ENCODE measurements around the gene SSPN.

SSPN gene

GRCh38 chr12:26286186-26286585 is 90.8 kb downstream of the SSPN start:
- no peak for DNase-seq (ENCODE audit: low read depth)
- TF ChIP-seq CTCF (IDR thresholded peaks at IDR 0.05; ENCODE audit: low read length, missing control alignments): no peak
- H3K4me3 ChIP-seq (replicated peaks; ENCODE audit: low read depth, low read length): no peak overlapping the region

GRCh38 chr12:26287671-26288381 is 92.5 kb downstream of the SSPN start:
- TF ChIP-seq CTCF (IDR thresholded peaks at IDR 0.05; ENCODE audit: low read length, missing control alignments): no peak
- no peak overlapping the region for H3K4me3 ChIP-seq (replicated peaks; ENCODE audit: low read depth, low read length)
- peak; percentile 20 for DNase-seq (ENCODE audit: low read depth)

GRCh38 chr12:26290565-26290964 is 95.2 kb downstream of the SSPN start:
- DNase-seq (ENCODE audit: low read depth): no peak
- no peak overlapping the region for H3K4me3 ChIP-seq (replicated peaks; ENCODE audit: low read depth, low read length)
- no peak for TF ChIP-seq CTCF (IDR thresholded peaks at IDR 0.05; ENCODE audit: low read length, missing control alignments)

DNA sequence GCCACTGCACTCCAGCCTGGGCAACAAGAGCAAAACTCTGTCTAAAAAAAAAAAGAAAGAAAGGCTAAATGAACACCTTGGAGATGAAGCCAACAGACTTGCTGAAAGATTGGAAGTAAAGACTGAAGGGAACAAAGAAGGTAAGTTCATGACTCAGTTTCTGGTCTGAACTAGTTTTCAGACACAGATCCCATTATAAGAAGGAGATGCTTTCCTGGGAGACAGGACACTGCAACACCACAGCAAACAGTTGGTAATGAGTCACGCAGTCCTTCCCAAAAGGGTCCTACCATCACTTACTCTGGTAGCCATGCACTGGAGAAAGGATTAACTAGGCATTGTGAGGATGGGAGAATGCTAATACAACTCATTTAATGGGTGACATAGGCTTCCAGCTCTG is 97.2 kb downstream of the SSPN start:
- no peak overlapping the region for H3K4me3 ChIP-seq (replicated peaks; ENCODE audit: low read depth, low read length)
- TF ChIP-seq CTCF (IDR thresholded peaks at IDR 0.05; ENCODE audit: low read length, missing control alignments): no peak
- DNase-seq (ENCODE audit: low read depth): no peak

DNA sequence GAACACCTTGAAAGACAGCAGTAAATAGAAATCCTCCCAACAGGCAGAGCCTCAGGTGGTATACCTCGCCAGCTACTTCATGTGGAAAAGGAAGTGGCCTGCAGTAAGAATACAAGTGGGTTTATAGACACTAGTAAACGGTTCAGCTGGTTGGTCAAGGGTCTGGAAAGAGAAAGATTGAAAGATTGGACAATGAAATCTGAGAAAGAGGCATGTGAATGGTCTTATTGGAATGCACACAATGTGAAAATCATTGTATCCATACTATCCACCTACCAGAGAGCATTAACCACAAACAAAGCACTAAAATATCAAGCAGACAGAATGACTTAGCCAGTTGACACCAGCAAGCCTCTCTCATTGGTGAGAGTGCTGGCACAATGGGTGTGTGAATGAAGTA is 98.2 kb downstream of the SSPN start:
- H3K4me3 ChIP-seq (replicated peaks; ENCODE audit: low read depth, low read length): no peak overlapping the region
- TF ChIP-seq CTCF (IDR thresholded peaks at IDR 0.05; ENCODE audit: low read length, missing control alignments): no peak
- DNase-seq (ENCODE audit: low read depth): no peak

DNA sequence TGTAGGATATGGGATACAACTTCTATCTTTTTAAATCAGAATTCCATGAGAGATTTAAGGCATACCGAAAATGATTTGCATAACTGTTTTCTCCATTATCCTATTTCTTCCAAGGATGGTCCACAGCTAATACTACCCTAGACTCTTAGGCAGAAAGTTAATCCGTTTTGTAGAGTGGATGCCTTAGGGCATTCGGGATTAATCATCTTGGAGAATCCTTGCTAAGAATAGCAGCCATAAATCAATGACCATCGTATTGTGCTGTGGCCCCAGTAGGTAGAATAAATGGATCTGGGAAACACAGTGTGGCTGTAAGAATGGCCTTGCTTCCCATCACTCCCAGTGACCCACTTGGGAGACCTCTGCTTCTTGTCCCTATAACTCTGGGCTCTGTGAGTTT is 99.6 kb downstream of the SSPN start:
- H3K4me3 ChIP-seq (replicated peaks; ENCODE audit: low read depth, low read length): no peak overlapping the region
- no peak for TF ChIP-seq CTCF (IDR thresholded peaks at IDR 0.05; ENCODE audit: low read length, missing control alignments)
- no peak for DNase-seq (ENCODE audit: low read depth)
